HG02571 (cell line): Measurements from ENCODE around the gene SLC41A3.
A peak's percentile ranks its signal among the peaks of the same experiment; 100 is the strongest.

Experiments used
- ATAC-seq: cut with Tn5 transposase; IDR thresholded peaks from one replicate; pipeline ENCODE4 v1.9.1; 2021; ENCODE audit warnings: mild to moderate bottlenecking, moderate library complexity; ENCODE audit not compliant: unreplicated experiment

Gene SLC41A3

DNA sequence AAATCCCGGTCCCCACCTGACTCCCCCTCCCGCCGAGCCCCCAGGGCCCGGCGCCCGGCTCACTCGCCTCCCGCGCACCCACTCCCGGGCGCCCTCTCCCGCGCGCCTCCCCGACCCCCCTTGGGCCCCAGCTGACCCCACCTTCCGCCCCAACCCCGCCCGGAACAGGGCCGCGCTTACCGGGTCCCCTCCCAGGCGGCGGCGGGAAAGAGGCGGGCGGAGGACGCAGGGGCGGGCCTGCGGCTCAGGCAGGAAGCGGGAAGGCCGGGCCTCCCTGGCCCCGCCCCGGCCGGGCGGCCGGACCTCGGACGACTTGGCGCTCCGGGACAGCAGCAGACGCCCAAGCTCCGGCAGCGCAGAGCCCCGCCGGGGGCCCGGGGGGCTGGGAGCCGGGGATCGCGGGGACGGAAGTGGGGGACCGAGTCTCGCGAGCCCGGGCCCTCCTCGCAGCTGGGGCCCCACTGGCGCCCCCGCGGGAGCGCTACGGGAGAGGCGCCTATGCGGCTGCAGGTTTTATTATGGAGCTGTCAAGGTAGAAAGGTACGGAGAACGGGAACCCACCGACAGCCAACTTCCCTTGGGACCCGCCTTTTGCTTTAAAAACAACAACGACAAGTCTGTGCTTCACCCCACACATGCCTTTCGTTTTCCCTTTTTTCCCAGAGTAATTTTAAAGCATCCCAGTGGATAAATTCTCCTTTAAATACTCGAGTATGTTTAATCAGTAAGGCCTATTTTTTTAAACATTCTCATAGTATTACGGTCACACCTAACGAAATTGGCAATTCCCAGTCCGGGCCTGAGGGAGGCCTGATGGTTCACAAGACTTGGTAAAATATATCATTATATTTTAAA lies at the start of gene SLC41A3:
Gene SLC41A3, minus strand, starts transcription at position 212 of the 855 bp plus-strand sequence. CDS start 15,905 bp downstream, outside the sequence.
- peak; percentile 96 for ATAC-seq

DNA sequence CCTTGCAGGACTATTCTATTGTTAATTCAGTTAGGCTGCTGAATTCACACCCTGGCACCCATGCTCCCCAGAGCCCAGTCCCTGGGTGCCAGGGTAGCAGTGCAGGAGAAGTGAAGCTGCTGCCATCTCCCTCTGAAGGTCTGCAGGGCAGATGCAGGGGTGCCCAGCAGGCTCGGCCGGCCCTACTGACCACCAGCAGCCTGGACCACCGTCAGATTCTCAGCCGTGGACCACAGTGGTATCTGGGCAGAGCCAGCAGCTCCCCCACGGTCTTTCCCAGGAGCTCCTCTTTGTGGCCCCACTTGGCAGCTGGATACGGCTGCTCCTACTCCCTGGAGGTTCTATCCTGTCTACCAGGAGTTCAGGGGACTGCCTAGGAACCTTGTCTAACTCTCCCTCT lies 49.7 kb upstream of the SLC41A3 start:
- ATAC-seq, result no peak

DNA sequence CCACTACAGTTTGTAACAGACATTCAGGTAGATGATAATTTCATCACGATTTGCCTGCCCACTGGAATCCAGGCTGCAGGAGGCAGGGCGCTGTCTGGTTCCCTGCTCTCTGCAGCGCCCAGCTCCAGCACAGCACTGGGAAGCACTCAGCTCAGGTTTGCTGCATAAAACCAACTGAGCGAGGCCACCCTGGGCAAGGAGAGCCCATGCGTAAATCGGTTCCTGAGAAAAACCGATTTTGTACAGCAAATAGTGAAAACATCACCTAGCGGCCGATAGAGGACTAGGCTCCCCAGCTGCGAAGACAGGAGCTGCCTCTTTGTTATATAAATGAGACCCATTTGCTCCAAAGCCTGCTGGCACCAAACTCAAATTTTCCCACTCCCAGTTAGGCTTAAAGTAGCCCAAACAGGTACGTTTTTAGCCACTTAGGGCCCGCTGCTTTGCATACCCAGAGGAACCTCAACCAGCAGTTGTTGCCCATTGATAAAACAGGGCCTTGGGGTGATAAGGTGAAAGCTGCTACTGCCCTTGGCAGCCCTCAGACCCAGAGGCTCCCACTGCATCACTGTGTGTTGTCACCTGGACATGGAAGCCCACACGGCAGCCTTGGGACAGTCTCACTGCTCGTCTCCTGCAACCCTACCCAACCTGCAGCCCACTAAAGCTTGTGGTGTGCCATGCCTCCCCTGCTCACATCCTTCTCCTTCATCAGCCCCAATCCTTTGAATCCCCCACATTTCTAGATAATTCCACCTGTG lies 49.0 kb upstream of the SLC41A3 start:
- ATAC-seq, result no peak

DNA sequence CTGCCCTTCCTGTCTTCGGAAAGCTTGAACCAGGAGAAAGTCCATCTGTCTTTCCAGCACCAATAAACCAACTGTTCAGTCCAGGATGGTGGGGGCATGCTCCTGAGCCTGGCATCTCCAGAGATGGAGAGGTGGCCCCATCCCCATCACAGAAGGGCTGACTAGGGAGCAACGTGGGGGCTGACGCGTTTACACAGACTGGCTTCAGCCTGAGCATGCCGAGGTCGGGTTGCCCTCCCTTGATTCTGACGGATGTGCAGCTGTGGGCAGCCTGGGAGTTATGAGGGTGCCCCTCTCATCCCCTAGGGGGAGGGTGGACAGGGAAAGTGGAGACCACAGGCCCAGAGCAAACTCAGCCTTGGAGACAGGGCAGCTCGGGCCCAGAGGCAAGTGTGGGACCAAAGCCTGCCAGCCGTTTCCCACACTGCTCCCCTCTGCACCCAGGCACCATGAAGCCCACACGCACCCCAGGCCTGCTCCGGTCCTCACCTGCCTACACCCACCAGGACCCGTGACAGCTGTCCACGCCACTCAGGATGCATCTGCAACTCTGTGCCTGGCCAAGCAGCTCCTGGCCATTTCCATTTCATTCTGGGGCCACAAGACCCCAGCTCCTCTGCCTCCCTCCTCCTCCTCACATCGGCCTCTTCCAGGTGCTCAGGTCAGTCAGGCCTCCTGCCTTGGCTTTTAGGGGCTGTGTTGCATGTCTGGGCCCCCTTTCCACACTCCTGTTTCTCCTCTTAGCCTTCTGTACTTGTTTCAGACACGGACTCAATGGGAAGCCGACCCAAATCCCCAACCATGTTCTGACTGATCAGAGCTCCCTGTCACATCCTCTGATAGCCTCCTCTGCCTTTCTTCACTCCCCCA lies 48.2 kb upstream of the SLC41A3 start:
- no peak for ATAC-seq

DNA sequence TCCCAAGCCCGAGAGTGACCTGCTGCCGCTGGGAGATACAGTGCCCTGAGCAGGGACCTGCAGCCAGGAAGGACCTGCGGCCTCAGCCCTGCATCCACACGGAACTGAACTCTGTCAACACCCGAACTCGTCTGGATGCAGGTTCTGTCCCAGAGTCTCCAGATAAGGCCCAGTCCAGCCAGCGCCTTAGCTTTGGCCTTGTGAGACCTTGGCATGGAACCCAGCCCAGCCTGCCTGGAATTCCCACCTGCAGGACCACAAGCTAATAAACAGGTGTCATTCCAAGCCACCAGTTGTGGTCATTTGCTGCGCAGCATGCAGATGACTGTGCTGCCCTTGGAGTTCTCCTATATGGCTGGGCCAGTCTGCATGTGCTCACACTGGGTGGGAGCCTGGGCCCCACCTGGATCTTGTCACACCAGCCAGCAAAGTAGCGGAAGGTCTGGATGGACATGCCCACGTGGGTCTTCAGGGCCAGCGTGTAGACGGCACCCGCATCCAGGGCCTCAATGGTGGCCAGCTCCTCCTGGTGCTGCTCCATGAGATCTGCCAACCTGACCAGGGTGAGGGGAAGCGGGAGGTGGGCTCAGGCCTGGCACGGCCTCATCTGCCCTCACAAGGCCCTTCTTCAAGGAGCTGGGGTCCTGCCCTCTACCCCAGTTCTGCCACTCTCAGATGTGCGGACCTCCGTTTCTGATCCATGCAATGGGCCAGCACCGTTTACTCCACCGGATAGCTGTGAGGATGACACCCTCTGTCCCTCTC lies 47.2 kb upstream of the SLC41A3 start:
- no peak for ATAC-seq

DNA sequence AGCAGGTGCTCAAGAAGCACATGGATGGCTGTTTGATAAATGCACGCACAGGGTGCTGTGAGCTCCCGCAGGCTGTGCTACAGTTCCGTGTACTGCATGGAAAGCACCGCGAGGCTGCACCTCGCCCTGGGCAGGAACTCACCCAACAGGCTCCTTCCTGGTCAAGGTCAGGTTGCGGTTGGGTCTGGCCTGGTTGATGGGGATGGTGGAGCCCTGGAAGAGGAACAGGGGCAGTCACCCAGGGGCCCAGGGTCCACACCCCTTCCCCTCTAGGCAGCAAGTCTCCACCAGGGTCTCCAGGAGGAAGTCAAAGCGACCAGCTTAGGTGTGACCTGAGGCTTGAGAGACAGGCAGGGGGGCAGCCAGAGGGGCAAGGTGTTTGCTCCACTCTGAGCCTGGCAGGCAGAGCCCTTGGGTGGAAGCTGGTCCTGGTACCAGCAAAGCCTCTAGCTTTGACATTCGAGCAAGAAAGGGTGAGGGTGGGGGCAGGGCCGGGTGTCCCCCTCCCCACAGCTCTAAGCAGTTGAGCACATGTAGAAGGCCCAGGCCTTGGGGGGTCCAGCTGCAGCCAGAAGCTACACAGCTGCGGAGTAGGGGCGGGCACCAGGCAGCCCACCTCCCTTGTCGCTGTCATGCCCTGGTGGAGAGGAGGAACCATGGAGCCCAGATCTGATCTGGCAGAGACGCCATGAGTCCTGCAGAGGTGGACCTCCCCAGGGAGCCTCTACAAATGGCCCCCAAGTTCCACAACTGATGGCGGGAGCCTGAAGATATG lies 46.3 kb upstream of the SLC41A3 start:
- ATAC-seq, result no peak

DNA sequence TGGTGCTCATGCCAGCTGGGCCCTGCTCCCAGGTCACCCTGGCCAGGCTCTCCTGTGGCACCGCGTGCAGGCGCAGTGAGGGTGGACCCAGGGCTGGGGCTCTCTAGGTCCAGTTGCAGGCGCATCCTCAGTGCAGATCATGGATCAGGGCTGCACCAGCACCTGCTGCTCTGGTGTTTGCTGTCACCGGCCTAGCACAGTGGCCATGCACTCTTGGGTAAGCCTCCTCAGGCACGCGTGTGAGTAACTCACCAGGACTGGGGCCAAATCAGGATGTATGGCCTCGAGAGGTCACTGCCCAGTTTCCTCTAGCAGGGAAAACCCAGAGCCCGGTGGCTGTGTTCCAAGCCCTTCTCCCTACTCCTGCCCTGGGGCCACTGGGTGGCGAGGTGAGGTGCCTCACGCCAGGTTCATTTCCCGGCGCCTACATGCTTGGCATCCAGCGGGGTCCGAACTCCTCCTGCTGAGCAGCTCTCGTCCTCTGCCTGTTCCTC lies 45.5 kb upstream of the SLC41A3 start:
- no peak for ATAC-seq

DNA sequence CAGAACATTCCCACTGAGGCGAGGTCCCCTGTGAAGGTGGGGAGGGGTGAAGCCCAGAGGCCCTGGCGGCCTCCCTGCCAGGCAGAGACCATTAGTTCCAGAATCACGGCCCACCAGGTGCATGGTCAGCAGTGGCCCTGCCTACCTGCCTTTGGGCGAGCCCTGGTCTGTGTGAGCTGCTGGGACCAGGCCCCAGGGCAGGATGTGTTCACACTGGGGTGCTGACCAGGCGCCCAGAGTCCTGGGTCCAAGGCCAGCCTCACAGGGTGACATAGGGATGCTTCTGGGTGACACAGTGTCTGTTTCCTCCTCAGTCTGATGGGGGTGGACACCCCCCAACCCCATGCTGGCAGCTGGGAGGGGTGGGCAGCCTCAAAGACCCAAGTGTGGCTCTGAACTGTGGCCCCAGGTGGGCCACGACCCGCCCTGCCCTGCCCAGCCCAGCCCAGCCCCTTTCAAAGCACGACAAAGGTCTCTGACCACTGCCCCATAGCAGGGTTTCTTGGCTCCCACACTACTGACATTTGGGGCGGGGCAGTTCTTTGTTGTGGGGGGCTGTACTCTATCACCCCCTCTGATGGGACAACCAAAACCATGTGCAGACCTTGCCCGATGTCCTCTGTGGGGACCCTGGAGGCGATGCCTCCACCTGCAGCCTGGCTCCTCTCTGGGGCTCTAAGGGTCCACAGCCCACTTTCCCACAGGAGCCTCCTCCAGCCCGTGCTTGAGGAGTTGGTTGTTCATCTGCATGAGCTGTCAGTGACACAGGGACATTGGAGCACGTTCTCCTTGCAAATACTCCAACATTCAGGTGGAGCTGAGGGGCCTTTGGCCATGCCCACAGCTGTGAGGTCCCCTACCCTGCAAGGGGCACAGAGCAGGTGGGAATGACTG lies 44.8 kb upstream of the SLC41A3 start:
- no peak for ATAC-seq

DNA sequence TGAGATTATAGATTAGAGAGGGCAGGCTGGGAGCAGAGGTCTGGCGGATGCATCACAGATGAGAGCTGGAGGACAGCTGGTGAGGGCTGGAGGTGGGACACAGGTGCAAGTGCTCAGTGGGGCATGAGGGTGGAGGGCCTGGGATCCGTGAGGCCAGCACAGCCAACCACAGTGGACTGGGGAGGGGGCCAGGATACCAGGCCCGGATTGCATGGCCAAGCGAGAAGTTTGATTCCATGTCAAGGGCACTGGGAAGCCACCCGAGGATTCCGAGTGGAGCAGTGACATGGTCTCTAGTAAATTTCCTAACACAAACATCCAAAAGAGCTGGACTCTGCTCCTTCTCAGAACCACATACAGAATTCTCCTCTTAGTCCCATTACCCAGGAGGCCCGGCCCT lies 44.0 kb upstream of the SLC41A3 start:
- ATAC-seq, result no peak

DNA sequence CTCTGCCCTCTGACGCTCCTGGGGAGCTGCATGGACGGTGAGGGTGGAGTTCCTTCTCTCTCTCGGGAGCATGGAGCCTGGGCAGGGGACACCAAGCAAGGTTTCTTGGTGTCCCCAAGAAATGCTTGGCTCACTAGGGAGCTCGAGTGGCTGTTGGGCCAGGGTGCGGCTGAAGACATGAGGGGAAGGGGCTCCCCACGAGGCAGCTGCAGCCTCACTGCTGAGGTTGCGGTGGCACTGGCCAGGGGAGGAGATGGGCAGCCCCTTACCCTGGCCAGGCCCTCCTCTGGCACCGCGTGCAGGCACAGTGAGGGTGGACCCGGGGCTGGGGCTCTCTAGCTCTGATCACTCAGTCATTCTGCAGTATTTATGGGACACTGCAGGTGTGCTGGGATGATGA lies 43.5 kb upstream of the SLC41A3 start:
- ATAC-seq, result no peak

DNA sequence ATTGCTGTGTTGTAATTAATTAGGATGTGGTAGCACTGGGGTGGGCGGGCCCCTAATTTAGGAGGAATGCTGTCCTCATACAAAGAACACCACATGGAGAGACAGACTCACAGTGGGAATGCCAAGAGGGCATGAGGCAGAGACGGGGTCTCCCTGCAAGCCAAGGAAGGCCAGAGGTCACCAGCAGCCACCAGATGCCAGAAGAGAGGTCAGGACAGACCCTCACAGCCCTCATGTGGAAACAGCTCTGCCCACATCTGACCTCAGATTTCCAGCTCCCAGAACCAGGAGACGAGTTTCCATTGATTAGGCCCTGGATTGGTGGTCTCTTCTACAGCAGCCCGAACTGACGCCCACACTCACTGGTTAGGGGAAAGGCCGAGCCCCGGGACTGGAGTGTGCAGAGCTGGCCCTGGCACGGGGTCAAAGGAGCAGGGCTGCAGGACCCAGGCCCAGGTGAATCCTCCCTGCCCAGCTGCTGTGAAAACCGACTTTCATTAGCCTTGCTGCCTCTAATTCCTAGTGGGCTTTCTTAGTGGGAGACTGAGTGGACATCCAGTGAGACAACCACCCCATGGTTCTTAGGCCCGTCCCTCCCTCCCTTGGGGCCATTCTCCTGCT lies 43.0 kb upstream of the SLC41A3 start:
- no peak for ATAC-seq

DNA sequence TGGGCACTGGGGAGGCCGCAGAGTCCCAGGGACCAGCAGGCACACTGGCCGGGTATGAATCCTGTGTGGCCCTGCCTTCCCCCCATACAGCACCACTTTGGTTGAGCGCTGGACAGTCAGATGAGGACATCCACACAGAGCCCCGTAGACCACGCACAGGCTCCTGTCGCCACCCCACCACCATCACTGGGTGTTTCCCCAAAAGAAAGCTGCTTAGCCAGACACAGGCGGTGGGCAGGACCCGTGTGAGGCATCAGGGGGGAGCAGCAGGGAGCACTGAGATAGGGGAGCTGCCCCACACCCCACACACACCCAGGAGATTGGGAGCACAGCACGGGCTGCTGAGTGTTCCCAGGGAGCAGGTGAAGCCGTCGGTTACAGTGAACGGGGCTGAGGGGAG lies 42.4 kb upstream of the SLC41A3 start:
- ATAC-seq, result no peak

DNA sequence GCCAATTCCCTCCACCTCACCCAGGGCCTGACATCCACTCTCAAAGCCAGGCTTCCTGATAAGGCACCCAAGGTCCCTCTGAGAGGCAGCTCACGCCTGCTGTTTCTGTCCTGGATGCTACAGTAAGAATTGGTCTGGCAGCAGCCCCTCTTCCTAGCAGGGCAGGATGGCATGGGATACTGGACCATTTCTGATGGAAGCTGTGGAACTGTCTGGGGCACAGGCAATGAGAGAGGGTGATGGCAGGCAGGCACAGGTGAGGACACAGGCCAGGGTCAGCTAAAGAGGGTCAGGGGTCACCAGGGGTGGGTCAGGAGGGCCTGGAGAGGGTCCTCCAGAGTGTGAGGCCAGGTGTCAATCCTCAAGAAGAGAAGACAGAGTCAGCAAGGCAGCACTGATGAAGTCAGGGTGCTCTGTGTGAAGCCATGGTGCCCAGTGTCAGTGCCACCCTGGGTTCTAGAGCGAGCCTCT lies 41.9 kb upstream of the SLC41A3 start:
- no peak for ATAC-seq

DNA sequence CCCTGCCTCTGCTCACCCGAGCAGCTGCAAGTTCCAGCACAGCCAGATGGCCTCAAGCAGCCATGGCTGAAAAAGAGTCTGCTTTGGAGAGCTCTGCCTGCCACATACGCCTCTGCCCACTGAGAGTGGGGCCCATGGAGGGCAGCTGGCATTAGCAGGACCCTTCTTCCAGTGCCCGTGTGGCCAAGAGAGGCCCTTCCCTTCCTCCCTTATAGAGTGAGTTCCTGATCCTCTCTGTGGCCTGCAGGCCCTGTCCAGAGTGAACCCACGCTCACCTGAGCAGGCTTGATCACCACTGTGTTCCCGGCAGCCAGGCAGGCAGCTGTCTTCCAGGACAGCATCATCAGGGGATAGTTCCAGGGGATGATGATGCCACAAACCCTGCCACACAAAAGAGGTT lies 41.4 kb upstream of the SLC41A3 start:
- ATAC-seq, result no peak

DNA sequence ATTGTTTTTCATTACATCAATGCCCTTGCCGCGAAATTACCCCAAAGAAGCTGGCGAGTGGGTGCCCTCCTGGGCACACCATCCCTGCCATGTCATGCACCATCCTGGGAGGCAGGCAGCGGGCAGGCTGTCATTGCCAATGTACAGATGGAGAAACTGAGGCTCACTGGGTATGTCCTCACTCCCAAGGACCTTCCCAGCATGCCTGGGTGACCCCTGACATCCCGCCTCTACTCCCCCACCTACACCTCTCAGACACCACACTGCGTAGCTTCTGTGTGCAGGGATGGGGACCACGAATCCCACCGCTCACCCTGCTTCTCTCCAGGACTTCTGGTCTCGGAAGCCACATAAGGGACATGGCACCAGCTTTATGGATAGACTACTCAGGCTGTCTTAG lies 41.0 kb upstream of the SLC41A3 start:
- no peak for ATAC-seq

DNA sequence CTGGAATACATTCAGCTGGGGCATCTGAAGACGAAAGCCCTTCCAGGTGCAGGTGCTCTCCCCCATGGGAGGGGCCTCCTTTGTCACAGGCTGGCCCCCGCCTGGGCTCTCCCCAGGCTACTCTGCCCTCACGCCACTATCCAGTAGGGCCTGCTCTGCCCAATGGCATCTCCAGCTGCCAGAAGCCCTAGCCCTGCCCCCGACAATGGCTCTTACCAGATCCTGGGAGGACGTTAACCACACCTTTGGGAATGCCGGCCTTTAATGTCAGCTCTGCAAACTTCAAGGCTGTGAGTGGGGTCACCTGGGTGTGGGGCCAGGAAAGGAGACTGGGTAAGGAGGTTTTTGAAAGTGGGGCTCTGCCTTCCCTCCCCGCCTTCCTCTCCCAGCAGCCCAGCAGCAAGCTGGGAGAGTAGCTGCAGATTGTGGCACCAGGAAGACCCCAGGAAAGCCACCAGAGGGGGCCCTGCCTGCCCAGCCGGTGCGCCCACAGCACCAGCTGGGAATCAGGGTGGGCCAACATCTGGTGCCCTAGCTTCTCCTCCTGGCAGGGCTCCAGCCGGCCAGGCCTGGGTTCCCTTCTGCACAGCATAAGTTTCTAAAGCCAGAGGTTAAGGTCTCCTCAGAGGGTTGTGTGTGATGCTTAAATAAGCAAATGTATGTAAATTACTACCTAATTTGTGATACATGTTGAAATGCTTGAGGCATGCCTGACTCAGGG lies 40.4 kb upstream of the SLC41A3 start:
- ATAC-seq, result no peak

DNA sequence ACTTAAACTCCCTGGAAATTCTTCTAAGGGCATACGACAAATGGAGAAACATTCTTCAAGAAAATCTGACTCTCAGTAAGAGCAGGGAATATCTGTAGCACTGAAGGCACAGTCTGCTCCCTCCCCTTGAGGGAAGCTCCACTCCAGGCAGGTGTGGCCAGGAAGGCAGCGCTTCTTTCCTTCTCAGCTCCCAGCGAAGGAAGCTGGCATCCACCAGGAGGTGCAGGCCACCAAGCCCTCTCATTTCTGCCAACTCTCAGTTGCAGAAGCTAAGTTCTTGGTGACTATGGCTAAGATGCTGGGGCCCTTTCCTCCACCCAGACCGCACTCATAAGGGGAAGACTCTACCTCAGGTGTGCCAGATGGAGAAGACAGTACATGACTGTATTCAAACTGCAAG lies 37.7 kb upstream of the SLC41A3 start:
- ATAC-seq, result no peak
